GM12892 (cell line): Measurements from ENCODE around the gene ZC3H7B.

Experiments used
- POLR2A ChIP-seq: IDR thresholded peaks from 2 replicates; pipeline ENCODE4 v1.6.1; 2011; ENCODE audit warnings: low read depth, low read length, control low read depth
- POLR2AphosphoS5 ChIP-seq: IDR thresholded peaks from 2 replicates; pipeline ENCODE4 v1.6.1; 2011; ENCODE audit warnings: low read depth, low read length, control low read depth
- TAF1 ChIP-seq: IDR thresholded peaks from 2 replicates; pipeline ENCODE4 v1.6.1; 2011; ENCODE audit warnings: low read depth, mild to moderate bottlenecking, control low read depth, low read length, borderline replicate concordance

GRCh38 chr22:41401781-41402648, 100.7 kb downstream of the ZC3H7B start:
- TF ChIP-seq POLR2A (no peak), TAF1 (no peak), POLR2AphosphoS5 (no peak)
